ENCODE results near the gene CERS5.

Gene CERS5

GRCh38 chr12:50211392-50212070, 44.4 kb upstream of the CERS5 start:
- Mint-ChIP-seq H3K27ac (peak overlapping the region; percentile 2), H3K27me3 (ENCODE audit: low read depth, poor library complexity) (no peaks in the 10 kb centered on the region), H3K9me3 (no peaks in the 10 kb centered on the region), H3K4me1 (peaks cover 14% of the 10 kb centered on the region), H3K36me3 (ENCODE audit: low read depth) (peaks cover 22% of the 10 kb centered on the region), H3K4me3 (no peak overlapping the region)
- no peak for TF ChIP-seq CTCF (IDR thresholded peaks at IDR 0.05)
- no peak for DNase-seq

- Mint-ChIP-seq H3K36me3 (ENCODE audit: low read depth) (peaks cover 26% of the 10 kb centered on the region), H3K9me3 (no peaks in the 10 kb centered on the region), H3K27me3 (ENCODE audit: low read depth, poor library complexity) (no peaks in the 10 kb centered on the region), H3K27ac (no peak overlapping the region), H3K4me1 (peaks cover 13% of the 10 kb centered on the region), H3K4me3 (no peak overlapping the region)
- TF ChIP-seq CTCF (IDR thresholded peaks at IDR 0.05) = no peak
- DNase-seq = no peak
Measured at GRCh38 chr12:50207424-50207823, 40.3 kb upstream of the CERS5 start.

- no peak for TF ChIP-seq CTCF (IDR thresholded peaks at IDR 0.05)
- Mint-ChIP-seq H3K4me1 (peaks cover 9% of the 10 kb centered on the region), H3K9me3 (no peaks in the 10 kb centered on the region), H3K27ac (no peak overlapping the region), H3K36me3 (ENCODE audit: low read depth) (peaks cover 31% of the 10 kb centered on the region), H3K27me3 (ENCODE audit: low read depth, poor library complexity) (no peaks in the 10 kb centered on the region), H3K4me3 (no peak overlapping the region)
- no peak for DNase-seq
Measured at GRCh38 chr12:50205648-50206047, 38.5 kb upstream of the CERS5 start.

GRCh38 chr12:50203691-50204090, 36.5 kb upstream of the CERS5 start:
- no peak for TF ChIP-seq CTCF (IDR thresholded peaks at IDR 0.05)
- peaks cover 9% of the 10 kb centered on the region for H3K4me1 Mint-ChIP-seq
- no peak overlapping the region for H3K27ac Mint-ChIP-seq
- no peak for DNase-seq
- no peaks in the 10 kb centered on the region for H3K27me3 Mint-ChIP-seq (ENCODE audit: low read depth, poor library complexity)
- peaks cover 38% of the 10 kb centered on the region for H3K36me3 Mint-ChIP-seq (ENCODE audit: low read depth)
- no peak overlapping the region for H3K4me3 Mint-ChIP-seq
- H3K9me3 Mint-ChIP-seq = no peaks in the 10 kb centered on the region

- no peaks in the 10 kb centered on the region for H3K27me3 Mint-ChIP-seq (ENCODE audit: low read depth, poor library complexity)
- H3K4me1 Mint-ChIP-seq = peaks cover 9% of the 10 kb centered on the region
- no peak for TF ChIP-seq CTCF (IDR thresholded peaks at IDR 0.05)
- no peak for DNase-seq
- no peaks in the 10 kb centered on the region for H3K9me3 Mint-ChIP-seq
- peaks cover 43% of the 10 kb centered on the region for H3K36me3 Mint-ChIP-seq (ENCODE audit: low read depth)
- H3K4me3 Mint-ChIP-seq = no peak overlapping the region
- H3K27ac Mint-ChIP-seq = peak overlapping the region; percentile 32
Measured at GRCh38 chr12:50201987-50202521, 34.9 kb upstream of the CERS5 start.
